HPDE6-E6E7 (cell line): Measurements from ENCODE around the gene DST.

Source experiments
- DNase-seq: peaks from one replicate; pipeline ENCODE4 v3.0.0; 2011; ENCODE audit warnings: missing footprints; ENCODE audit errors: extremely low spot score

DST gene

DNA sequence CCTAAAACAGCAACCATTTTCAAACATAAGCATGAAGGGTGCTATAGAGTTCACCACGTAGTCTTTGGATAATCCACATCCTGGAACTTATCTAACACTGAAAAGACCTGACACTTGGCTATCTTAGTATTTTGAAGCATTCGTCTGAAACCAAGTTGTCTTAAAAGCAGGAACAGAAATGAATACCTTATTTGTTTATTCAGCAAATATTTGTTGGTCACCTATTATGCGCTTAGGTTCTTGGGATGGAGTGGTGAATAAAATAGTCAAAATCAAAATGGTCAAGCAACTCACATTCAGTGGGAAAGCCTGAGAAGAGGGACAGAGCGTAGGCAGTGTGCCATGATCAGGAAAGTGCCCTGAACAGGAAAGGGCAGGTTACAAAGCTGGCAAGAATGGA lies 206.9 kb downstream of the DST start:
- DNase-seq: no peak

GRCh38 chr6:56435326-56435725 lies 207.4 kb downstream of the DST start:
- DNase-seq: no peak

- no peak for DNase-seq
These were observed 208.1 kb downstream of the DST start for GRCh38 chr6:56434606-56435005.

DNA sequence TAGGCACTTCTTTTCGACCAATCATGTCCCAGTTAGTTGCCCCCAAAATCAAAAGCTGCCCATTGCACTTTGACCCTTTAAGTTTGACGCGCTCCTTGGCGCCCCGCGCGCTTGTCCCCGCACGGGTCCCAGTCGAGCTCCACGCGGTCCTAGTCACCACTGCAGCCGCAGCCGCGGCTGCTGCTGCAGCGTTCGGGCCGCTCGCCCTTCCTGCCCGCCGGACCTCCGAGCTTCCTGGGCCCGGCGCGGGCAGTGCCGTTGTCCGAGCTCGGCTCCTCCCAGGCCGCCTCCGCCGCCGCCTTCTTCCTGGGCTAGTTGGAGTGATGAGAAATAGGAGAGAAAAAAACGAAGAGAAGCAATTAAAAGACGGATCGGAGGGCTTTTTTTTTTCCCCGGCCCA lies 209.6 kb downstream of the DST start:
- no peak for DNase-seq

- DNase-seq: no peak
These were observed 210.5 kb downstream of the DST start for GRCh38 chr6:56432194-56432593.

DNA sequence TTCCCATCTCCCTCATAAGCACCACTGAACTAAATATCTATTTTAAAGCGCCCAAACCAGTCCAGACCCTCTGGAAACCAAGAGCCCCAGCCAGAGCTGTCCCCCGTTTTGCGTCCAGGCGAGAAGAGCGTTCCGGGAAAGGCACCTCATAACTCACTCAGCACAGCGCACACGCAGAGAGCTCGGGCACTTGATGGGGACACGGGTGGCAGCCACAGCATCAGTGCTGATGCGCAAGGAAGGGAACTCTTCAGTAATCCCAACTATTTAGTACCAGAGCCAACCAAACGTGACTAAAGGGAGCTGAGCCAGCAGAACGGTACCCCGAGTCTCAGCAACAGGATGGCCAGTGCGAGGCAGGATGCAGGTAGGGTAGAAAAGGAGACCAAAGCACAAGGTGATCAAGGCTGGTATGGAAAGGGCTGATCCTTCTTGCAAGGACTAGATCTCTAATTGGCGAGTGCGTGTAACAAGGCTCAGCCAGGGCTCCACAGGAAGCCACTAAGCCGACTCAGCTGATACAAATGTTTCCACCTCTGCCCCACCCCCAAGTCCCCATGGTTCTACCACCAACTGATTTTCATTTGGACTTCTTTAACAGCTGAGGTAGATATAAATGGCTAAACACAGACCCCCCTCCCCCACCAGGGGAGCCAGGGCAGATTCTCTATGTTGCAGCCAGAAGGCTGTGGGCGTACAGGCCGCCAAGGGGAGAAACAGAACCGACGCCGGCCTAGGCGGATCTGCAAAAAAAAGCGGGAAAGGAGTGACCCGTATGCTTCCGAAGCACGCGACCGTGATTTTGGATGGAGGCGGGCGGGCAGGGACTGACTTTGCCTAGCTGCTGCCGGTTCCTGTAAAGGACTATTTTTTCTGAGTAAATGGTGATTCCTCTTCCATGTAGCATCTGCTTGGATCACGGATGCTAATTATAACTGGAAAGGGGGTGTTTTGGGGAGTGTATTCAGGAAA lies 211.8 kb downstream of the DST start:
- no peak for DNase-seq

- no peak for DNase-seq
These were observed 218.1 kb downstream of the DST start for GRCh38 chr6:56424542-56425083.

DNA sequence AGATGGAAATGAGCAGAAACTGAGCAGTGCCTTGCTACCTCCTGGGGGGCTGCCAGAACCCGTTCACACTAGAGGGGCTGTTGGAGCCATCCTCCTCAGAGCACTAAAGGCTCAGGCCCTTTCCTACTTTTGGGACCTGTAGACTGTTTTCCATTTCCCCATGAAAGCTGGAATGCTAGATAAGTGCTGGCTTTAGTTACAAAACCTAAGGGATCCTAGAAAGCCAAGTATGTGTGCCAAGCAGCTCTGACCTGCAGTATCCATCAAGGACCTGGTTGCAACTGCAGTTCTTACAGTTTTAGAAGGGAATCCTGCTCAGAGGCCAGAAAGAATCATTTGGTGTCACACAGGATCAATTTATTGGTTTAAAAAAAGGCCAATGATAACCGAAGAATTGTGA lies 218.6 kb downstream of the DST start:
- no peak for DNase-seq

- DNase-seq: no peak
These were observed 222.4 kb downstream of the DST start for GRCh38 chr6:56420296-56420695.

GRCh38 chr6:56419191-56419590 lies 223.5 kb downstream of the DST start:
- DNase-seq: no peak

GRCh38 chr6:56417823-56418222 lies 224.9 kb downstream of the DST start:
- no peak for DNase-seq

GRCh38 chr6:56416247-56416646 lies 226.4 kb downstream of the DST start:
- DNase-seq: no peak

GRCh38 chr6:56408976-56409375 lies 233.7 kb downstream of the DST start:
- no peak for DNase-seq
